ENCODE measurements around the gene KNG1.

KNG1 gene

DNA sequence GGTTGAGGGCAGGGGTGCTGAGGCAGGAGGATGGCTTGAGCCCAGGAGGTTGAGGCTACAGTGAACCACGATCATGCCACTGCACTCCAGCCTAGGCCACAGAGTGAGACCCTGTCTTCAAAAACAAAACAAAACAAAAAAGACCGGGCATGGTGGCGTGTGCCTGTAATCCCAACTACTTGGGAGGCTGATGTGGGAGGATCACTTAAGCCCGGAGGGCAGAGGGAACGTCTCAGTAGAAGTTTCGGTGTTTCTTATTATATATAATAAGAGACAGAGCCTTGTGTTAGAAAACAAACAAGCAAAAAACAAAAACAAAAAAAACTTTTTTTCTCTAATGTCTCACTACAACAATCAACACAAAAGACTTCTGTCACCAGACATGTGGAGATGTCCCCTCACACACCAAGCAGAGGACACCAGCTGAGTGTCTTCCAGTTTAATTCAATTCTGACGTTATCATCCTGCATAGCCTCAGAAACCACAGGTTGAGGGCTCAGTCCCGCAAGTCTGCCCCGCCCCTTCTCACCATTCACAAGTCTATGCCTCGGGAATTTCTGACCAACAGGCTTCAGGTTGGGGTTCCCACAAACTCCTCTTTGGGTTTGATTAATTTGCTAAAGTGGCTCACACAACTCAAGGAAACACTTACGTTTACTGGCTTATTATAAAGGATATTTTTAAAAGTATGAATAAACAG is 42.2 kb downstream of the KNG1 start:
- DNase-seq (ENCODE audit: extremely low read depth, low read depth) = no peak
- TF ChIP-seq, protein P1, sequence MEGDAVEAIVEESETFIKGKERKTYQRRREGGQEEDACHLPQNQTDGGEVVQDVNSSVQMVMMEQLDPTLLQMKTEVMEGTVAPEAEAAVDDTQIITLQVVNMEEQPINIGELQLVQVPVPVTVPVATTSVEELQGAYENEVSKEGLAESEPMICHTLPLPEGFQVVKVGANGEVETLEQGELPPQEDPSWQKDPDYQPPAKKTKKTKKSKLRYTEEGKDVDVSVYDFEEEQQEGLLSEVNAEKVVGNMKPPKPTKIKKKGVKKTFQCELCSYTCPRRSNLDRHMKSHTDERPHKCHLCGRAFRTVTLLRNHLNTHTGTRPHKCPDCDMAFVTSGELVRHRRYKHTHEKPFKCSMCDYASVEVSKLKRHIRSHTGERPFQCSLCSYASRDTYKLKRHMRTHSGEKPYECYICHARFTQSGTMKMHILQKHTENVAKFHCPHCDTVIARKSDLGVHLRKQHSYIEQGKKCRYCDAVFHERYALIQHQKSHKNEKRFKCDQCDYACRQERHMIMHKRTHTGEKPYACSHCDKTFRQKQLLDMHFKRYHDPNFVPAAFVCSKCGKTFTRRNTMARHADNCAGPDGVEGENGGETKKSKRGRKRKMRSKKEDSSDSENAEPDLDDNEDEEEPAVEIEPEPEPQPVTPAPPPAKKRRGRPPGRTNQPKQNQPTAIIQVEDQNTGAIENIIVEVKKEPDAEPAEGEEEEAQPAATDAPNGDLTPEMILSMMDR (IDR thresholded peaks at IDR 0.05; ENCODE audit: low read depth, low read length) = no peak

DNA sequence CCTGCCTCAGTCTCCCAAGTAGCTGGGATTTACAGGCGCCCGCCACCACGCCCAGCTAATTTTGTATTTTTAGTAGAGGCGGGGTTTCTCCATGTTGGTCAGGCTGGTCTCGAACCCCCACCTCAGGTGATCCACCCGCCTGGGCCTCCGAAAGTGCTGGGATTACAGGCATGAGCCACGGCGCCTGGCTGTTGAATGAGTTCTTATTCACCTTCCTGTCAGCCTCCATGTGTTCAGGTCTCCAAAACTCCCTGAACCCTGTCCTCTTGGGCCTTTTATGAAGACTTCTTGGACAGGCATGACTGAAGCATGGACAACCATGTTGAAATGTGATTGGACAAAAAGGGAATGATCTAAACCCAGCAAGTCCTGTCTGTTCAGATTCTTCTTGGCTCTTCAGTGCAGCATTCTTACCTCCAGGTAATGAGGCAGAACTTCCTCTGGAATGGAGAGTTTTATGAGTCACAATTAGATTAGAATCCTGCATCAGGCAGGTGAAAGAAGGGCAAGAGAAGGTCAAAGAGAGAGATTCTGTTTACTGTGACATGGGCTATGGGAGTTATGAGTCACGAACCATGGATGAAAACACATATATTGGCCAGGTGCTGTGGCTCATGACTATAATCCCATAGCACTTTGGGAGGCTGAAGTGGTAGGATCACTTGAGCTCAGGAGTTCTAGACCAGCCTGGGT is 43.1 kb downstream of the KNG1 start:
- no peak for DNase-seq (ENCODE audit: extremely low read depth, low read depth)
- TF ChIP-seq, protein P1 (IDR thresholded peaks at IDR 0.05; ENCODE audit: low read depth, low read length) = no peak

DNA sequence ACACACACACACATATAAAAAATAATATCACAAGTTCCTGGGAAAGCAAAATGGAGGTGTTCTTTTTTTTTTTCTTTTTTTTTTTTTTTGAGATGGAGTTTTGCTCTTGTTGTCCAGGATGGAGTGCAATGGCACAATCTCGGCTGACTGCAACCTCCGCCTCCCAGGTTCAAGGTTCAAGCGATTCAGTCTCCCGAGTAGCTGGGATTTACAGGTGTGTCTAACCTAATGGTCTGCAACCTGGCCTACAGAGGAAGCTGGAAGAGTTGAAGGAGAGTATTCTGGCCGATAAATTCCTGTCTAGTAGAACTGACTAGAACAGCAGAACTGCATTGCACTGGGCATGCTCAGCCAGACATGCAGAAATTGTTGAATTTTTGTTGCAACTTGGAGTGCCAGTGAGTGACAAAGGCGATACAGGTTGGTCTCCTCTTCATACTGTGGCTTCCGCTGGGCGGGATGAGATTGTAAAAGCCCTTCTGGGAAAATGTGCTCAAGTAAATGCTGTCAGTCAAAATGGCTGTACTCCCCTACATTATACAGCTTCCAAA is 43.8 kb downstream of the KNG1 start:
- TF ChIP-seq, protein P1 (IDR thresholded peaks at IDR 0.05; ENCODE audit: low read depth, low read length) = no peak
- DNase-seq (ENCODE audit: extremely low read depth, low read depth) = no peak

GRCh38 chr3:186772281-186772694 is 55.1 kb downstream of the KNG1 start:
- TF ChIP-seq, protein P1 (IDR thresholded peaks at IDR 0.05; ENCODE audit: low read depth, low read length) = no peak
- no peak for DNase-seq (ENCODE audit: extremely low read depth, low read depth)

DNA sequence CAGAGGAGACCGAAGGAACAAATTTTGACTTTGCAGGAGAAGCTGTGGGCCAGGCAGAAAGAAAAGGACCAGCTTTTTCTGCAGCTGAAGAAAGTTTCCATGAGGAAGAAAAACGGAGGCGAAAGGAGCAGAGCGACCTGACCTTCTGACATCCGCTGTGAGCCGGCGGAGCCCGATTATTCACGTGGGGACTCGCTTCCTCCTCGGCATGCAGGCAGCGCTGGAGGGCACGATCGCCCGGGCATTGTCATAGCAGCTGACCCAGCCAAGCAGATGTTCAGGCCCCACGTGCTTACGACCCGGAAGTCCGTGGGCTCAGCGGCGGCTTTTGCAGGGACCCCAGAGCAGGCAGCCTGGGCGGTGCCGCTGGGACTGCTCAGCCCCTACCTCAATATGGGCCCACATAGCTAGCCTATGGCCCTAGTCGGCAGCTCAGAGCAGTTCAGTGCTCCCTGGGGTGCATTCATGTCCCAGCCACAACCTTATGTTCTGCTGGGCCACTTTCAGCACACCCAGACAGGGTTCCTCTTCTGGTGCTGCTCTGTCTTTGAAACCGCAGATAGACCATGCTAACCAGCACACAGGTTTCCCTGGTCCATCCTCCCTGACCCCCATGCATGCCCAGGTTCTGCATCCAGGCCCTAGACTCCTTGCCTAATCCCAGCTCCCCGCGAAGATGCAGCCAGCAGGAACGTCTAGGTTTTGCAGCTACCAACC is 55.7 kb downstream of the KNG1 start:
- TF ChIP-seq, protein P1 (IDR thresholded peaks at IDR 0.05; ENCODE audit: low read depth, low read length) = no peak

GRCh38 chr3:186775999-186776398 is 58.8 kb downstream of the KNG1 start:
- TF ChIP-seq, protein P1 (IDR thresholded peaks at IDR 0.05; ENCODE audit: low read depth, low read length) = no peak
- no peak for DNase-seq (ENCODE audit: extremely low read depth, low read depth)

More for the DNA sequence above, 55.7 kb downstream of the KNG1 start:
- DNase-seq (ENCODE audit: extremely low read depth, low read depth) = no peak

Data from AG09319 (cell line).